ENCODE data around the gene ULK2.

- TF ChIP-seq EZH2 (IDR thresholded peaks at IDR 0.05; ENCODE audit: borderline replicate concordance, low read depth, low read length, poor library complexity, severe bottlenecking) (no peak), CTCF (conservative IDR thresholded peaks at IDR 0.05; ENCODE audit: low read depth, low read length) (no peak)
These were observed 62.7 kb downstream of the ULK2 start for GRCh38 chr17:19805006-19805405.
